Kidney (tissue), 14 donors: ENCODE results near the gene PEPD. TPM values are rescaled to one million over a fixed set of nuclear protein-coding genes. Genes with fewer than 3 reads are reported as not detected.
A peak's percentile ranks its signal among the peaks of the same experiment; 100 is the strongest.

Experiments
- DNase-seq, 5 donors: peaks; one replicate each; pipeline ENCODE4 v3.0.0-alpha.2; 2013 to 2020
- FAIRE-seq: peaks from 2 replicates; lab custom pipeline; 2012; peaks lifted over from hg19 to GRCh38; lab: Jason Lieb, UNC
- H3K27ac ChIP-seq, 2 donors: one replicate each; pipeline ENCODE4 v1.7.0; 2013; ENCODE audit warnings: low read depth in 2 of 2, low read length in 2 of 2, inconsistent platforms in 1 of 2
- H3K27me3 ChIP-seq: one replicate; pipeline ENCODE4 v1.7.1; 2013; ENCODE audit warnings: low read length, inconsistent platforms; ENCODE audit not compliant: control insufficient read depth, insufficient read depth
- H3K36me3 ChIP-seq, 3 donors: one replicate each; pipeline versions ENCODE4 v1.7.0 to v1.7.1; 2013; ENCODE audit warnings: low read length in 3 of 3, control low read depth in 1 of 3, inconsistent platforms in 1 of 3; ENCODE audit not compliant: insufficient read depth in 3 of 3, control insufficient read depth in 2 of 3
- H3K4me1 ChIP-seq, 3 donors: one replicate each; pipeline versions ENCODE4 v1.7.0 to v1.7.1; 2013; ENCODE audit warnings: low read length in 3 of 3, inconsistent platforms in 1 of 3, low read depth in 1 of 3; ENCODE audit not compliant: control insufficient read depth in 2 of 3, insufficient read depth in 2 of 3
- H3K4me3 ChIP-seq, 3 donors: one replicate each; pipeline versions ENCODE4 v1.7.0 to v1.8.1; 2013; ENCODE audit warnings: low read length in 3 of 3, control low read depth in 1 of 3, inconsistent platforms in 1 of 3
- H3K9ac ChIP-seq, 3 donors: one replicate each; pipeline versions ENCODE4 v1.7.0 to v1.7.1; 2013; ENCODE audit warnings: low read length in 3 of 3, control low read depth in 1 of 3, inconsistent platforms in 1 of 3
- H3K9me3 ChIP-seq, 3 donors: one replicate each; pipeline versions ENCODE4 v1.7.0 to v1.7.1; 2013; ENCODE audit warnings: low read length in 3 of 3, control low read depth in 1 of 3, inconsistent platforms in 1 of 3; ENCODE audit not compliant: control insufficient read depth in 2 of 3, insufficient read depth in 1 of 3
- intact Hi-C: fragments of 100-400 bp; cut with DNase I; formaldehyde crosslinking; loops from one replicate; pipeline ENCODE4 v1.11.1; 2022
- polyA plus RNA-seq: library from polyadenylated mRNA; stranded (reverse); fragments of 350-450 nt; fragmentation: Illumina TruSeq; extraction: RNeasy Lipid Tissue Mini Kit (QIAGEN cat#74804); gene quantifications from one replicate; pipeline ENCODE4 v1.2.3, GENCODE V29; 2014; ENCODE audit warnings: low read depth, low replicate concordance; ENCODE audit not compliant: insufficient read depth
- total RNA-seq: library from RNA; stranded (reverse); fragmentation: NEBNext Ultra II Directional; extraction: Animal tissue kit (Norgen Biotek cat#: 25700); gene quantifications from one replicate; pipeline ENCODE4 v1.2.1, GENCODE V29; 2021
- TF ChIP-seq, protein P1 (sequence below): IDR thresholded peaks from 3 replicates; pipeline ENCODE4 v1.5.1; 2012; ENCODE audit warnings: mild to moderate bottlenecking, moderate library complexity, borderline replicate concordance; ENCODE audit not compliant: insufficient read depth; ENCODE audit errors: extremely low read depth
- donor health status: control.
- donor health status: control.
- donor health status: control.
- donor health status: control.
- donor health status: control.
- donor health status: DM: yes; HTN: yes; CAD: no.
- donor health status: Normal renal cell carcinoma (clear cell type).

The PEPD gene
- total and polyA plus RNA-seq, 2 donors from 2014 or later = 71.4 to 402 TPM

GRCh38 chr19:33547676-33548075, 26.1 kb upstream of the PEPD start:
- Histone ChIP-seq H3K36me3 (no peaks in the 10 kb centered on the region), H3K9me3 (no peaks in the 10 kb centered on the region), H3K4me3 (no peak overlapping the region), H3K27ac (no peak overlapping the region), H3K9ac (no peak overlapping the region), H3K27me3 (no peaks in the 10 kb centered on the region), H3K4me1 (no peaks in the 10 kb centered on the region)
- TF ChIP-seq, protein P1, sequence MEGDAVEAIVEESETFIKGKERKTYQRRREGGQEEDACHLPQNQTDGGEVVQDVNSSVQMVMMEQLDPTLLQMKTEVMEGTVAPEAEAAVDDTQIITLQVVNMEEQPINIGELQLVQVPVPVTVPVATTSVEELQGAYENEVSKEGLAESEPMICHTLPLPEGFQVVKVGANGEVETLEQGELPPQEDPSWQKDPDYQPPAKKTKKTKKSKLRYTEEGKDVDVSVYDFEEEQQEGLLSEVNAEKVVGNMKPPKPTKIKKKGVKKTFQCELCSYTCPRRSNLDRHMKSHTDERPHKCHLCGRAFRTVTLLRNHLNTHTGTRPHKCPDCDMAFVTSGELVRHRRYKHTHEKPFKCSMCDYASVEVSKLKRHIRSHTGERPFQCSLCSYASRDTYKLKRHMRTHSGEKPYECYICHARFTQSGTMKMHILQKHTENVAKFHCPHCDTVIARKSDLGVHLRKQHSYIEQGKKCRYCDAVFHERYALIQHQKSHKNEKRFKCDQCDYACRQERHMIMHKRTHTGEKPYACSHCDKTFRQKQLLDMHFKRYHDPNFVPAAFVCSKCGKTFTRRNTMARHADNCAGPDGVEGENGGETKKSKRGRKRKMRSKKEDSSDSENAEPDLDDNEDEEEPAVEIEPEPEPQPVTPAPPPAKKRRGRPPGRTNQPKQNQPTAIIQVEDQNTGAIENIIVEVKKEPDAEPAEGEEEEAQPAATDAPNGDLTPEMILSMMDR = no peak
- intact Hi-C loops = no loop called here
- DNase-seq = peak in 1 of 5 donors; percentile 20
- FAIRE-seq = no peak

GRCh38 chr19:33546656-33547055, 25.1 kb upstream of the PEPD start:
- Histone ChIP-seq H3K27ac (no peak overlapping the region), H3K36me3 (no peaks in the 10 kb centered on the region), H3K27me3 (no peaks in the 10 kb centered on the region), H3K4me3 (no peak overlapping the region), H3K4me1 (no peaks in the 10 kb centered on the region), H3K9ac (no peak overlapping the region), H3K9me3 (no peaks in the 10 kb centered on the region)
- intact Hi-C loops = no loop called here
- FAIRE-seq = no peak
- TF ChIP-seq, protein P1 = no peak
- DNase-seq = peak in 1 of 5 donors; percentile 53

DNA sequence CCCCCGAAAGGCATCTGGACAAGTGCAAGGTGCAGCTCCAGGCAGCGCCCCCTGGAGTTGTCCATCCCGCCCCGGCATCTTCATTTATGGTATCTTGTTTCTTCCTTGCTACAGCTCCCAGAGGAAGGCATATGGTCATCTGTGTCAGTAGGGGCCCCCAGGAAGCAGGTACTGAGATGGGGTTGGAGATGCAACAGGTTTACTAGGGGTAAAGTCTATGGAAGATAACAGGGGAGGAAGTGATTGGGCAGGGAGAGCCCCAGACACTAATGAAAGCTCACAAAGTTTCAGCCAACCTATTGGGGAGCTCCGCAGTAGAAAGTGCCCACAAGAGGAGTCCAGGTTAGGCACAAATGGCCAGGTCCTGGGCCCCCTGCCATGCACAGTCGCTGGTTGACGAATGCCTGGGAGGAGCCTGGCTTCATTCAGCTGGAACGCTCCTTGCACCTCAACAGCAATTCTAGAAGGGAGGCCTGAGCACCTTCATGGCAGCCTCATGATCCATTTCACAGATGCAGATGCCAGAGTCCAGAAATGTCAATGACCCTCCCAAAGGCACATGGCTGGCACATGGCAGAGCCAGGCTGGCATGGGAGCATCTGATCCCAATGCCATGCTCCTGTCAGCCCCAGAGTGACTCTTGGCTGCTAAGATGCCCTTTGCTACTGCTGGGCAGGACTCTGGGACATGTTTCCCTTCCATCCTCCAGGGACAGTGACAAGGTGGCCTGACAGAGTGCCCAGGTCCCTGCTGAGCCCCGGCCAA, 23.8 kb upstream of the PEPD start:
- no peak for FAIRE-seq
- H3K36me3 ChIP-seq = no peaks in the 10 kb centered on the region
- intact Hi-C loops = no loop called here
- DNase-seq = no peak
- no peak overlapping the region for H3K9ac ChIP-seq
- TF ChIP-seq, protein P1 = no peak
- H3K27ac ChIP-seq = no peak overlapping the region
- H3K9me3 ChIP-seq = no peaks in the 10 kb centered on the region
- H3K27me3 ChIP-seq = no peaks in the 10 kb centered on the region
- no peak overlapping the region for H3K4me3 ChIP-seq
- no peaks in the 10 kb centered on the region for H3K4me1 ChIP-seq
